ENCODE data around the gene SLC25A34. TPM values are rescaled to one million over a fixed set of nuclear protein-coding genes. Genes with fewer than 3 reads are reported as not detected.

The SLC25A34 gene
- total RNA-seq, 1 experiment from 2014 or later: 0.59 TPM

DNA sequence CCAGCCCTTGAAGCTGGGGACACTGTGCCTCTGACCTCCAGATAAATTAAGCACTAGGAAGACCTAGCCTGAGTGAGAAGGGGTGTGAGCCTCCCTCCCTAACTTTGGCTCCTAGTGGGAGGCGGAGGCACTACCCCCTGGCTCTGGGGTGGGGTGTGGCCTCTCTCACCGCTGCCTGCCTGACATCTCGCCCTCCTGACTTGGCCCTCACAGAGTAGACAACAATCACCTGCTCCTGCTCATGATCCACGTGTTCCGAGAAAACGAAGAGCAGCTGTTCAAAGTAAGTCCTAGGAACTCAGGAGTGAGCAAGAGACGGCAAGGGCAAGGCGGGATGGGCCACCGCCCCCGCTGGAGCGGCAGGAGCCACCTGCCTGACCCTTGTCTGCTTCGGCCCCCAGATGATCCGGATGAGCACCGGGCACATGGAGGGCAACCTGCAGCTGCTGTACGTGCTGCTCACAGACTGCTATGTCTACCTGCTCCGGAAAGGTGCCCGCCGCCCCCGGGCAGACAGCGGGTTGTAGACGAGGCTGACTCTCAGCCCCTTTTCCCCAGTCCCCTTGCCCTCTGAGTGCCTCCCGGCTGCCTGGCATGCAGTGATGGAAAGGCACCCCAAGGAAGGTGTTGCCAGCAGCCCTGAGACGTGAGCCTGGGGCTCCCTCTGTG lies 8.1 kb upstream of the SLC25A34 start:
- Histone ChIP-seq H3K27ac (ENCODE audit: low read depth, low read length) (no peak overlapping the region), H3K4me3 (replicated peaks in 1 of 2; ENCODE audit: low read depth in 1 of 2, low read length in 2 of 2) (no peak overlapping the region), H3K9ac (ENCODE audit: low read length) (no peak overlapping the region), H3K4me2 (ENCODE audit: low read length) (no peak overlapping the region), H3K9me3 (ENCODE audit: control insufficient read depth in 1 of 2, insufficient read depth in 1 of 2, low read depth in 1 of 2, low read length in 2 of 2) (no peaks in the 10 kb centered on the region), H3K27me3 (ENCODE audit: insufficient read depth, low read length) (no peaks in the 10 kb centered on the region), H3K9me2 (ENCODE audit: insufficient read depth) (no peaks in the 10 kb centered on the region), H2AFZ (ENCODE audit: low read depth, low read length, poor library complexity, severe bottlenecking) (no peak overlapping the region), H3K4me1 (ENCODE audit: control insufficient read depth in 1 of 2, insufficient read depth in 2 of 2, low read length in 2 of 2) (peaks cover 0 to 5% of the 10 kb centered on the region in 2 experiments; a peak in 1 of 4 replicates), H3K36me3 (ENCODE audit: control insufficient read depth in 1 of 2, insufficient read depth in 2 of 2, low read length in 2 of 2) (peaks cover 0 to 7% of the 10 kb centered on the region in 2 experiments; a peak in 1 of 4 replicates), H3K79me2 (ENCODE audit: insufficient read depth, low read length) (no peaks in the 10 kb centered on the region), H4K20me1 (ENCODE audit: insufficient read depth) (no peaks in the 10 kb centered on the region)
- intact Hi-C loops (cut with micrococcal nuclease): no loop called here
- ChIA-PET RAD21 (ENCODE audit: low non-redundant PET in 1 of 2, low total read pairs in 2 of 2, uncharacterized antibody in 2 of 2, unreplicated experiment in 2 of 2) (no interaction called here), POLR2A (no interaction called here), CTCF (no interaction called here)
- no peak for TF ChIP-seq SP1 (IDR thresholded peaks at IDR 0.05; ENCODE audit: low read depth)
- DNase-seq (ENCODE audit: low read depth, low spot score): no peak
- no peak for ATAC-seq
- no TSS peak for BruUV-seq (replicated peaks)

DNA sequence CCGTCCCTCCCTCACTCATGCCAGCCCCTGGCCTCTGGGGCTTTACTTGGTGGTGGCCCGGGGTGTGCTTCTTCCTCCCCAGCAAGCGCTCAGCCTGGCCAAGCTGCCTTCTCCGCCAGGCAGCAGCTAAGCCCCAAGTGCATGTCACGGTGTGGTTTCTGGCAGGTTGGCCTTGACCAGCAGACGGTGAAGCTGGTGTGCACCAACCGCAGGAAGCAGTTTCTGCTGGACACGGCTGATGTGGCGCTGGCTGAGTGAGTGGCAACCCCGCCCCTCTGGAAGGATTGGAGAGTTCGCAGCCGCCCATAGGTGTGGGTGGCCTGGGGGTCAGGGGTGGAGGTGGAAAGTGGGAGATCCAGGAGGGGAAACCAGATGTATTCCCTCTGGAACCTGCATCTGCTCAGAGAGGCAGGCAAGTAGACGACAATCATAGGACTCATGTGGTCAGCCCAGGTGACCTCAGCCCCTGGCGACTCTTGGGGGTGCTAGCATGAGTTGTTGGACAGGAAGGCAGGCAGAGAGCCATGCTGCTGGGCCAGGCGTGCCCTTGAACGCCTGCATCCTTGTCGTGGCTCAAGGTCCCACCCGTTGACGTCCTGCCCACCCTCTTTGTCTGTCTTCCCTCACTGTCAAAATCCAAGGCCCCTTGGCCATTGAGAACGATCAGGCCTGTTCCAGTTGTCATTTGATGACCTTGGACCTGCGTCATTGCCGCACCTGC lies 7.0 kb upstream of the SLC25A34 start:
- Histone ChIP-seq H3K4me2 (ENCODE audit: low read length) (no peak overlapping the region), H3K4me3 (replicated peaks in 1 of 2; ENCODE audit: low read depth in 1 of 2, low read length in 2 of 2) (no peak overlapping the region), H3K79me2 (ENCODE audit: insufficient read depth, low read length) (no peaks in the 10 kb centered on the region), H3K4me1 (ENCODE audit: control insufficient read depth in 1 of 2, insufficient read depth in 2 of 2, low read length in 2 of 2) (peaks cover 0 to 5% of the 10 kb centered on the region in 2 experiments; a peak in 1 of 4 replicates), H3K36me3 (ENCODE audit: control insufficient read depth in 1 of 2, insufficient read depth in 2 of 2, low read length in 2 of 2) (peaks cover 0 to 7% of the 10 kb centered on the region in 2 experiments; a peak in 1 of 4 replicates), H3K9me3 (ENCODE audit: control insufficient read depth in 1 of 2, insufficient read depth in 1 of 2, low read depth in 1 of 2, low read length in 2 of 2) (no peaks in the 10 kb centered on the region), H3K27ac (ENCODE audit: low read depth, low read length) (no peak overlapping the region), H4K20me1 (ENCODE audit: insufficient read depth) (no peaks in the 10 kb centered on the region), H3K9me2 (ENCODE audit: insufficient read depth) (no peaks in the 10 kb centered on the region), H3K9ac (ENCODE audit: low read length) (no peak overlapping the region), H2AFZ (ENCODE audit: low read depth, low read length, poor library complexity, severe bottlenecking) (no peak overlapping the region), H3K27me3 (ENCODE audit: insufficient read depth, low read length) (no peaks in the 10 kb centered on the region)
- ATAC-seq: no peak
- intact Hi-C loops (cut with micrococcal nuclease): no loop called here
- ChIA-PET CTCF (no interaction called here), POLR2A (no interaction called here), RAD21 (ENCODE audit: low non-redundant PET in 1 of 2, low total read pairs in 2 of 2, uncharacterized antibody in 2 of 2, unreplicated experiment in 2 of 2) (no interaction called here)
- no peak for DNase-seq (ENCODE audit: low read depth, low spot score)
- TF ChIP-seq YY1 (IDR thresholded peaks at IDR 0.05; ENCODE audit: extremely low read depth, insufficient replicate concordance, low read depth, low read length): no peak
- TF ChIP-seq SP1 (IDR thresholded peaks at IDR 0.05; ENCODE audit: low read depth): no peak
- TF ChIP-seq POLR2AphosphoS5 (IDR thresholded peaks at IDR 0.05; ENCODE audit: low read depth, low read length): no peak
- no peak for TF ChIP-seq ZNF274 (IDR thresholded peaks at IDR 0.05; ENCODE audit: low read depth, low read length)
- no TSS peak for BruUV-seq (replicated peaks)

All from HCT116 (cell line).